ENCODE results near the gene IFNK.

Gene IFNK

GRCh38 chr9:27514551-27514950, 9.5 kb upstream of the IFNK start:
- Histone ChIP-seq H3K27ac (ENCODE audit: extremely low read depth, low read depth, low read length) (no peak overlapping the region), H3K4me3 (ENCODE audit: low read depth, low read length) (no peak overlapping the region), H3K36me3 (ENCODE audit: control insufficient read depth in 2 of 2, insufficient read depth in 1 of 2, low read length in 2 of 2) (no peaks in the 10 kb centered on the region), H3K9me3 (ENCODE audit: control insufficient read depth, insufficient read depth, low read depth, low read length) (no peaks in the 10 kb centered on the region), H3K4me1 (ENCODE audit: control insufficient read depth, insufficient read depth, low read length) (no peaks in the 10 kb centered on the region)
- POLR2A ChIA-PET: no interaction called here
- TF ChIP-seq ZFP3 (tag by site-specific recombination; IDR thresholded peaks at IDR 0.05; ENCODE audit: low read depth): no peak
- no peak for TF ChIP-seq ZNF544 (tag by site-specific recombination; IDR thresholded peaks at IDR 0.05)
- TF ChIP-seq ZNF292 (tag by site-specific recombination; IDR thresholded peaks at IDR 0.05; ENCODE audit: borderline replicate concordance, low read depth): no peak
- TF ChIP-seq ZNF221 (tag by site-specific recombination; IDR thresholded peaks at IDR 0.05; ENCODE audit: borderline replicate concordance): no peak
- CTCF ChIA-PET: interaction anchor here (0.6 kb wide), 1 partner anchor 151 kb away, joined by 3 read pairs; no protein-coding TSS in a partner anchor

- ChIA-PET CTCF (no interaction called here), POLR2A (no interaction called here)
- no peak overlapping the region for H3K4me3 ChIP-seq (ENCODE audit: low read depth, low read length)
- no peak for TF ChIP-seq ZNF600 (tag by site-specific recombination; IDR thresholded peaks at IDR 0.05)
- TF ChIP-seq ATF2 (tag by site-specific recombination; IDR thresholded peaks at IDR 0.05; ENCODE audit: low read depth): no peak
- no peak for TF ChIP-seq ZNF169 (tag by site-specific recombination; IDR thresholded peaks at IDR 0.05)
- TF ChIP-seq ZNF350 (tag by site-specific recombination; IDR thresholded peaks at IDR 0.05): no peak
- TF ChIP-seq ZBTB21 (tag by site-specific recombination; IDR thresholded peaks at IDR 0.05): no peak
- no peak for TF ChIP-seq GLI4 (tag by site-specific recombination; IDR thresholded peaks at IDR 0.05)
- no peak for TF ChIP-seq ZSCAN30 (tag by site-specific recombination; IDR thresholded peaks at IDR 0.05)
- no peak for TF ChIP-seq ELK4 (IDR thresholded peaks at IDR 0.05; ENCODE audit: borderline replicate concordance, low read depth, low read length)
- no peak for TF ChIP-seq BCL11B (tag by site-specific recombination; IDR thresholded peaks at IDR 0.05; ENCODE audit: low read depth)
- no peak for TF ChIP-seq EGR2 (tag by site-specific recombination; IDR thresholded peaks at IDR 0.05; ENCODE audit: low read depth)
- no peak for TF ChIP-seq ZNF133 (tag by site-specific recombination; IDR thresholded peaks at IDR 0.05)
- no peak for TF ChIP-seq ZNF16 (tag by site-specific recombination; IDR thresholded peaks at IDR 0.05; ENCODE audit: low read depth)
- H3K4me1 ChIP-seq (ENCODE audit: control insufficient read depth, insufficient read depth, low read length): 0 out of 2 replicates have a peak, but pooled peaks cover under 1% of the 10 kb centered on the region
- no peaks in the 10 kb centered on the region for H3K9me3 ChIP-seq (ENCODE audit: control insufficient read depth, insufficient read depth, low read depth, low read length)
- H3K27ac ChIP-seq (ENCODE audit: extremely low read depth, low read depth, low read length): no peak overlapping the region
- no peaks in the 10 kb centered on the region for H3K36me3 ChIP-seq (ENCODE audit: control insufficient read depth in 2 of 2, insufficient read depth in 1 of 2, low read length in 2 of 2)
These were observed 6.1 kb upstream of the IFNK start for GRCh38 chr9:27518006-27518405.

- POLR2A ChIA-PET: no interaction called here
- Histone ChIP-seq H3K9me3 (ENCODE audit: control insufficient read depth, insufficient read depth, low read depth, low read length) (no peaks in the 10 kb centered on the region), H3K4me1 (ENCODE audit: control insufficient read depth, insufficient read depth, low read length) (0 out of 2 replicates have a peak, but pooled peaks cover 4% of the 10 kb centered on the region), H3K27ac (ENCODE audit: extremely low read depth, low read depth, low read length) (no peak overlapping the region), H3K4me3 (ENCODE audit: low read depth, low read length) (no peak overlapping the region), H3K36me3 (ENCODE audit: control insufficient read depth in 2 of 2, insufficient read depth in 1 of 2, low read length in 2 of 2) (no peaks in the 10 kb centered on the region)
- CTCF ChIA-PET: no interaction called here
- TF ChIP-seq ZBTB21 (tag by site-specific recombination; IDR thresholded peaks at IDR 0.05) (no peak), ZNF2 (tag by site-specific recombination; IDR thresholded peaks at IDR 0.05) (no peak), ZNF221 (tag by site-specific recombination; IDR thresholded peaks at IDR 0.05; ENCODE audit: borderline replicate concordance) (no peak), ZNF692 (tag by site-specific recombination; IDR thresholded peaks at IDR 0.05) (no peak), SP2 (tag by site-specific recombination; IDR thresholded peaks at IDR 0.05) (no peak), ZNF280D (tag by site-specific recombination; IDR thresholded peaks at IDR 0.05) (no peak), PATZ1 (tag by site-specific recombination; IDR thresholded peaks at IDR 0.05) (no peak), ZNF26 (tag by site-specific recombination; IDR thresholded peaks at IDR 0.05) (no peak)
These were observed 5.3 kb upstream of the IFNK start for GRCh38 chr9:27518809-27519208.

Data from HEK293 (cell line).